Mucosa of rectum (tissue), 2 donors: ENCODE data around the gene KLF12.

ENCODE experiments used
- H3K27ac ChIP-seq, 2 donors: one replicate each; pipeline ENCODE4 v1.7.0; 2013; ENCODE audit warnings: inconsistent platforms in 2 of 2, low read depth in 2 of 2, low read length in 2 of 2
- H3K27me3 ChIP-seq, 2 donors: one replicate each; pipeline ENCODE4 v1.7.0; 2013; ENCODE audit warnings: low read length in 2 of 2; ENCODE audit not compliant: control insufficient read depth in 2 of 2, insufficient read depth in 2 of 2
- H3K36me3 ChIP-seq, 2 donors: one replicate each; pipeline ENCODE4 v1.7.0; 2013; ENCODE audit warnings: low read length in 2 of 2; ENCODE audit not compliant: control insufficient read depth in 2 of 2, insufficient read depth in 2 of 2
- H3K4me1 ChIP-seq, 2 donors: one replicate each; pipeline ENCODE4 v1.7.0; 2013; ENCODE audit warnings: low read length in 2 of 2, mild to moderate bottlenecking in 1 of 2; ENCODE audit not compliant: control insufficient read depth in 2 of 2, insufficient read depth in 2 of 2
- H3K4me3 ChIP-seq, 2 donors: one replicate each; pipeline ENCODE4 v1.7.0; 2013; ENCODE audit warnings: low read length in 2 of 2
- H3K9ac ChIP-seq, 2 donors: one replicate each; pipeline ENCODE4 v1.7.0; 2013; ENCODE audit warnings: low read length in 2 of 2, low read depth in 1 of 2, mild to moderate bottlenecking in 1 of 2
- H3K9me3 ChIP-seq, 2 donors: one replicate each; pipeline ENCODE4 v1.7.0; 2013; ENCODE audit warnings: low read length in 2 of 2; ENCODE audit not compliant: control insufficient read depth in 2 of 2
- donor health status: healthy.
- donor health status: Normal muscosa, but diverticular disease.

KLF12 gene

DNA sequence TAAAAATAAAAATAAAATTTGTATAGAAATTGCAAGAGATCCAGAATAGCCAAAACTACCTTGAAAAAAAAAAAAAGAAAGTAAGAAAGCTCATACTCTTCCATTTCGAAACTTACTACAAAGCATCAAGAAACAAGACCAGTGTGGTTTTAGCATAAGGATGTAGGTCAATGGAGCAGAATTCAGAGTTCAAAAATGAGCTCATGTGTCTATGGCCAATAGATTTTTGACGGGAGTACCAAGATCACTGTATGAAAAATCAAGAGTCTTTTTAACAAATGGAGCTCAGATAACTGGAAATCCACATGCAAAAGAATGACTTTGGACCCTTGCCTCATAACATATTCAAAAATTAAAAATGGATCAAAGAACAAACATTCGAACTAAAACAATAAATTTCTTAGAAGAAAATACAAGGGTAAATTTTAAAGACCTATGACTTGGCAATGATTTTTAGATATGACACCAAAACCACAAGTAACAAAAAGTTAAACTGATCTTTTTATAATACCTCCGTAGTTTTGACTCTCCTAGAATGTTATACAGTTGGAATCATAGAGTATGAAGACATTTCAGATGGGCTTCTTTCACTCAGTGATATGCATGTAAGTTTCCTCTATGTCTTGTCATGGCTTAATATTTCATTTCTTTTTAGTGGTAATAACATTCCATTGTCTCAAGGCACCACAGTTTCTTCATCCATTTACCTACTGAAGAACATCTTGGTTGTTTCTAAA is 43.2 kb downstream of the KLF12 start:
- Histone ChIP-seq H3K9me3 (no peaks in the 10 kb centered on the region), H3K36me3 (no peaks in the 10 kb centered on the region), H3K4me1 (no peaks in the 10 kb centered on the region), H3K27ac (no peak overlapping the region), H3K27me3 (no peaks in the 10 kb centered on the region), H3K4me3 (no peak overlapping the region), H3K9ac (no peak overlapping the region)

GRCh38 chr13:74090397-74090796 is 43.8 kb downstream of the KLF12 start:
- no peak overlapping the region for H3K27ac ChIP-seq
- H3K4me1 ChIP-seq, result no peaks in the 10 kb centered on the region
- H3K9me3 ChIP-seq, result no peaks in the 10 kb centered on the region
- H3K9ac ChIP-seq, result no peak overlapping the region
- H3K36me3 ChIP-seq, result no peaks in the 10 kb centered on the region
- no peak overlapping the region for H3K4me3 ChIP-seq
- no peaks in the 10 kb centered on the region for H3K27me3 ChIP-seq

DNA sequence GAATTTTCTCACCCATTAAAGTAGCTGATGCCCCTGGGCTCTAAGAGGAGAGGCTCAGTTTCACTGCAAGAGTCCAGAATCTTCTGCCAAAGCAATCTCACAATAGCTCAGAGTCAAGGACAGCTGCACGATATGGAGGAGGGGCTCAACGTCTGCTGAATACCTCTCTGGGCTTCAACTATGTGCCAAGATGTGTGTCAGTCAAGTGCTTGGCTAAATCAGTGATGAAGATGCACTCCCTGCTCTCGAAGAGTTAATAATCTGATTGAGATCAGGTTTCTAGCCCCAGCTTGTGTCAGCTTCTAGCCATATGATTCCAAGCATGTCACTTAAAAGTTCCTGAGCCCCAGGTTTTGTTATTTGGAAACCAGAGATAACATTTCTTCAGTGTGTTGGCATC is 46.8 kb downstream of the KLF12 start:
- Histone ChIP-seq H3K27ac (no peak overlapping the region), H3K4me3 (no peak overlapping the region)

More for the DNA sequence above, 46.8 kb downstream of the KLF12 start:
- H3K4me1 ChIP-seq, result peaks cover 0 to 5% of the 10 kb centered on the region in 2 donors
- H3K27me3 ChIP-seq, result no peaks in the 10 kb centered on the region
- no peaks in the 10 kb centered on the region for H3K9me3 ChIP-seq
- H3K9ac ChIP-seq, result no peak overlapping the region
- H3K36me3 ChIP-seq, result no peaks in the 10 kb centered on the region
